GM12801 (cell line): Measurements from ENCODE around the gene CDON.

ENCODE experiments used
- CTCF ChIP-seq: IDR thresholded peaks from one replicate; pipeline ENCODE4 v1.5.1; 2011; ENCODE audit warnings: control low read depth; ENCODE audit not compliant: insufficient read length; ENCODE audit errors: extremely low read depth

CDON gene

DNA sequence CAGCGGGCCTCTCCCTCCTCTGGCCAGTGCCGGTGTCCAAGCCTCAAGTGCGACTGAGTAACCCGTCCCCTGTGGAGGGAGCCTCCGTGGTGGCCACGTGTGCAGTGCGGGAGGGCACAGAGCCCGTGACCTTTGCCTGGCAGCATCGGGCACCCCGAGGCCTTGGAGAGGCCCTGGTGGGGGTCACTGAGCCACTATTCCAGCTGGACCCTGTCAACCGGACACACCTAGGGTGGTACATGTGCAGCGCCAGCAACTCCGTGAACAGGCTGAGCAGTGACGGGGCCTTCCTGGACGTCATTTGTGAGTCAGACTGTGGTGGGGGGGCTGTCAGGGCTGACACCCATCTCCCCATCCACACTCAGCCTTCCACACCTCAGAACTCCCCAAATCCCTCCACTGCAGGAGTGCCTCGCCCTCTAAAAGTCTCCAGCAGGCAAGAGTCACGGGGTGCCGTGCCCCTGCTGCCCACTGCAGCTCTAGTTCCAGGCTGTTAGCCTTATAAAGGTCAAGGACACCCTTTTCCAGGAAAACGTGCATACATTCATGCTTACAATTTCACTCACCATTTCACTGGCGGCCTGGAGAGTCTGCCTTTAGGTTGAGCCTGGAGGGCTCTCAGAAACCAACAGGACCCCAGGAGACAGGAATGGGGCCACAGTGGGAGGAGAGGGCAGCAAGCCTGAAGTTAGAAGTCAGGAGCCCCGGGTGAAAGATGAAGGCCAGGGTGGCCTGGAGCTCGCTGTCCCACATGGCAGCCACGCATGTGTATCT is 114.2 kb downstream of the CDON start:
- TF ChIP-seq CTCF, result no peak

DNA sequence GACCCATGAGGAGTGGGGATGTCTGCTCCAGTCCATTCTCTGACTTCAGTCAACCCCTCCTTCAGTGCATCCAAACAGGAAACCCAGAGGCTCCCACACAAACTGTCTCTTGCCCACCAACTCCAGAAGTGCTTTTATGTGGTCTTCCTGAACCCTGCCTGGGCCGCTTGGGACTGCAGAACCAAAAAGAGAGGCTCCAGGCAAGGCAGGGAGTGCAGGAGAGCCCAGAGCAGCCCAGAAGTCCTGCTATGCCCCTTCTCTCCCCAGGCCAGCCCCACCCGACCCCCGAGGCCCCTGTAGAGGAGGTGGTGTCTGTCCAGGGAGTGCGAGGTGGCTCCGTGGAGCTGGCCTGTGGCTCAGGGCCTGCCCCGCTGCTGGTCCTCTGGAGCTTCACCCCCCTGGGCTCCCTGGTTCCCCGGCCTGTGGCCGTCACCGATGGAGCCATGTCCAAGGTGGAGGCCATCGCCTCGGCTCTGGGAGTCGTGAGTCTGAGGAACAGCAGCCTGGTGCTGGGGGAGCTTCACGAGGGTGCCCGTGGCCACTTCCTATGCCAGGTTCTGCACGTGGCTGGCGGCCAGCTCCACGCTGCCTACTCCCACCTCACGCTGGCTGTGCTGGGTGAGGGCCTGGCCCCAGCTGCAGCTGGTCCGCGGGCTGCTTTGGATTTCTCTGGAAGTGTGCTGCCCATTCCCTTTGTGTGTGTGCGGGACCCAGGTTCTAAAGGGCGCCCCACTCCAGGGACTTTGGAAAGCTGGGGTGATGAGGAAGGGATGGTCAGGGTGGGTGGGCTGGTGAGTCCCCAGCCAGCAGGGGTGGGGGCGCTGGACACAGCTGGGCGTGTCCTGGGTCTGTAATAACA is 115.0 kb downstream of the CDON start:
- no peak for TF ChIP-seq CTCF

DNA sequence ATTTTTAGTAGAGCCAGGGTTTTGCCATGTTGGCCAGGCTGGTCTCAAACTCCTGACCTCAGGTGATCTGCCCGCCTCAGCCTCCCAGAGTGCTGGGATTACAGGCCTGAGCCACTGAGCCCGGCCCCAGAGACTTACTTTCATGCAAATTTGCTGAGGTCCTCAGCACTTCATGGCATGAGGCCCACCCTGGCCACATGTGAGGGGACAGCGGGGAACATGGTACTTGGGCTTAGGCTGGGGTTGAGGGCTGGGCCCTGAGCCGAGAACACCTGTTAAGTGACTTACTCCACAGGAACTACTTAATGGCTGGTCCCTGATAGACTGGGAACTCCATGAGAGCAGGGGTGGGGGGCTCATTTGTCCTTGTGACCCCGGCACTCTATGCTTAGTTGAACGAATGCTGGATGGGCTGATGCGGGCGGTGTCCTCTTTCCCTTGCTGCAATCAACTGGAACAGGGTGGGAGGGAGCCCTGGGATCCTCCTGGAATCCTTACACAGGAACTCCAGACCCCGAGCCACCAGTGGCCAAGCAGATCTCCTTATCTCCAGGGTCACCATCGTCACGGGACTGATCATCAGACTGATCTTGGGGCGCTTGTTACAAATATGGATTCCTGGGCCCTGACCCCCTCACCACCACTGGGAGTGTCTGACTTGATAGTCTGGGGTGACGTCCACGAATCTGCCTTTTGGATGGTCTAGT is 115.8 kb downstream of the CDON start:
- TF ChIP-seq CTCF, result no peak

GRCh38 chr11:125945797-125946520 is 116.7 kb downstream of the CDON start, which contains the start of gene VSIG10L2:
TSS of gene VSIG10L2 (plus strand) at chr11:125946044. CDS start at chr11:125946056, 12 bp downstream.
- TF ChIP-seq CTCF, result no peak

- no peak for TF ChIP-seq CTCF
Measured at GRCh38 chr11:125945011-125945796, 117.5 kb downstream of the CDON start.

DNA sequence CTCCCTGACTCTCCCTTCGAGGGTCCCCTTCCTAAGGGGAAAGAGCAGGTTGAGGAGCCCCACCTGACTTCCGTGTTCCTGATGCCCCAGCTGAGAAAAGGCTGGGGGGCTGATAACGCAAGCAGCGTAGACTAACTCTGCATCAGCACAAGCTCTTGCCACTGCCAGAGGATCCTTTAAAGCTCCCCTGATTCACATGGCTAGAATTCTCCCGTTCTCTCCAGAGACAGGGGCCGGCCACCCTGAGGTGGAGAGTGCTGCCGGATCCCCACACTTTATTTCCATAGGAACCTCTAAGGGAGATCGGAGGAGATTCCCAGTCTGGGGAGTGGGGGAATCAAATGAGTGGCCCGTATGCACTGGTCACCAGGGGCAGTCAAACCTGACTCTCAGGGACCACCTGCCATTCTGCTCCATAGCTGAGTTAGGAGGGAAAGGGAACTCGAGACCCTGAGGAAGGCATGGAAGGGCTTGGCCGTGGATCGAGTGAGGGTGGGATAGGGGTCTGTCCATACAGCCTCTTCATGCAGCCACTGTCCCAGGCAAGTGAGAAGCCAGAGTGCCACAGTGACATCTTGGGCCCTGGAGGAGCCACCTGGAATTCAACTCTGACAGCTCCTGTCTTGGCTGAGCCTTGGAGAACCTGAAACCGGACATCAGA is 118.2 kb downstream of the CDON start:
- TF ChIP-seq CTCF, result no peak
